Measurements from ENCODE around the gene PPP2R1A.
"Not testable (repeated sequence)": the region's sequence is repeated elsewhere in the genome, so short reads cannot be mapped to it uniquely, and the experiment has no call there.

PPP2R1A gene

DNA sequence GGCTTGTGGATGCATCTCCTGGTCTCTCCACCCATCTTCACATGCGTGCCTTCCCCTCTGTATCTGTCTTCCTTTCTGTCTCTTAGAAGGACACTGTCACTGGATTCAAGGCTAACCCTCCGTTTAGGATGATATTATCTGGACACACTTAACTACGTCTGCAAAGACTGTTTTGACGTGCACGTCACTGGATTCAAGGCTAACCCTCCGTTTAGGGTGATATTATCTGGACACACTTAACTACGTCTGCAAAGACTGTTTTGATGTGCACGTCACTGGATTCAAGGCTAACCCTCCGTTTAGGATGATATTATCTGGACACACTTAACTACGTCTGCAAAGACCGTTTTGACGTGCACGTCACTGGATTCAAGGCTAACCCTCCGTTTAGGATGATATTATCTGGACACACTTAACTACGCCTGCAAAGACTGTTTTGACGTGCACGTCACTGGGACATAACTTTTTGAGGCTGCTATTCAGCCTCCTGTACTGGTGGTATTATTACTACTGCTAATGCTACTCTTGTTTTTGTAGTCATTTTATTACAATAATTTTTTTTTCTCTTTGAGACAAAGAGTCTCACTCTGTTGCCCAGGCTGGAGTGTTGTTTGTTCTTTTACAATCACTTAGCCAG is 11.0 kb downstream of the PPP2R1A start:
- DNase-seq (ENCODE audit: low read depth) = not testable (repeated sequence)

DNA sequence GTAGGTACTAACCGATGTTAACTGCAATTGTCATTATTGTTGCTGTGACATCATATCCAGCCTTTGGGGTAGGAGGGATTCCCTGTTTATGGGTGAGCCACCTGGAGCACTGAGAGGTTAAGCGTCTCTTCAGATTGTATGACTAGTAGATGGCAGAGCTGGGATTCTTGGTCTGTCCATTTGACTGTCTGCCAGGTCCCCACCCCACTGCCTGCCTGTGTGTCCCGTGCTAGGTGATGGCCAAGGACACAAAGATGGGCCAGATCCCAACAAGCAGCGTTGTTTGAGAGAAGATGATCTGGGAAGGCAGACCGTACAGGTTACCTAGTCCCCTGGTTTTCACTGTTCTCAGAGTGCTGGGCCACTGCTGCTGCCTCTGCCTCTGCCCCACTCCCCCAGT is 16.6 kb downstream of the PPP2R1A start:
- DNase-seq (ENCODE audit: low read depth) = no peak

DNA sequence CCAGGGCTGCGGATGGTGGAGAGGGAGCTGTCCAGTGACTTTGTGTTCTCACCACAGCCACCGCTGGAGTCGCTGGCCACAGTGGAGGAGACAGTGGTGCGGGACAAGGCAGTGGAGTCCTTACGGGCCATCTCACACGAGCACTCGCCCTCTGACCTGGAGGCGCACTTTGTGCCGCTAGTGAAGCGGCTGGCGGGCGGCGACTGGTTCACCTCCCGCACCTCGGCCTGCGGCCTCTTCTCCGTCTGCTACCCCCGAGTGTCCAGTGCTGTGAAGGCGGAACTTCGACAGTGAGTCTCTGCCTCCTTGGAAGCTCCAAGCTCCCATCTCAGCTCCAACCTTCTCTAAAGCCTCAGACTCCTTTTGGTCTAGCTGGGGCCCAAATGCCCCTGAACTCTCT is 21.4 kb downstream of the PPP2R1A start:
- DNase-seq (ENCODE audit: low read depth) = no peak

DNA sequence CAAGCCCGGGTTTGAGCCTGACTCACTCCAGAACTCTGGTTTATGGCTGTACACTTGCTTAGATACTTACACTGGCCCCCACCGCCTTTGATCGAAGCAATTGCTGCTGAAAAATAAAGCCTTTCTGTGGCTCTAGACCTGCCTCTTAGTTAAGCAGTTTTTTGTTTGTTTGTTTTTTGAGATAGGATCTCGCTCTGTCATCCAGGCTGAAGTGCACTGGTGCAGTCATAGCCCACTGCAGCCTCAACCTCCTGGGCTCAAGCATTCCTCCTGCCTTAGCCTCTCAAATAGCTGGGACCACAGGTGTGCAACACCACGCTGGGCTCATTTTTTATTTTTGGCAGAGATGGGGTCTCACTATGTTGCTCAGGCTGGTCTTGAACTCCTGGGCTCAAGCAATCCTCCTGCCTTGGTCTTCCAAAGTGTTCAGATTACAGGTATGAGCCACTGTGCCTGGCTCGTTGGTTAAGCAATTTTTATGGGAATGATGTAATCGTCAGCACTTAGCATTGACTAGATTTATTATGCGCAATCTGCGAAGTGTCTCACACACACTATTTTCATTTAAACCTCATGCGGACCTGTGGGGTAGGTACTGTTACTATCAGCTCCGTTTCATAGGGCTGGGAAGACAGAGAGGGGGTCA is 22.2 kb downstream of the PPP2R1A start:
- DNase-seq (ENCODE audit: low read depth) = peak; percentile 18

GRCh38 chr19:52212572-52213255 is 22.9 kb downstream of the PPP2R1A start:
- no peak for DNase-seq (ENCODE audit: low read depth)

- peak; percentile 60 for DNase-seq (ENCODE audit: low read depth)
These were observed 24.4 kb downstream of the PPP2R1A start for GRCh38 chr19:52214241-52214640.

DNA sequence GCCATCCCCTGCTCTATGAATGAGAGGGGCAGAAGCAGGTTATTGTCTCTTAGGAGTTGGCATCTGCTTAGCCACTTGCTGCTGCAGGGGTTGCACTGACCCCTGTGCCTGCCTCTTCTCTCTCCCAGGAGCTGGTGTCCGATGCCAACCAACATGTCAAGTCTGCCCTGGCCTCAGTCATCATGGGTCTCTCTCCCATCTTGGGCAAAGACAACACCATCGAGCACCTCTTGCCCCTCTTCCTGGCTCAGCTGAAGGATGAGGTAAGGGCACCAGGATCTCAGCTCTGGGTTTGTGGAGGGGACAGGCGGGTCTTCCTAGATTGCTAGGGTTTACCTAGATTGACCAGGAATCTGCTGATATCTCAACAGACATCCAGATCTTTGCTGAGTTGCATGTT is 26.5 kb downstream of the PPP2R1A start:
- no peak for DNase-seq (ENCODE audit: low read depth)

DNA sequence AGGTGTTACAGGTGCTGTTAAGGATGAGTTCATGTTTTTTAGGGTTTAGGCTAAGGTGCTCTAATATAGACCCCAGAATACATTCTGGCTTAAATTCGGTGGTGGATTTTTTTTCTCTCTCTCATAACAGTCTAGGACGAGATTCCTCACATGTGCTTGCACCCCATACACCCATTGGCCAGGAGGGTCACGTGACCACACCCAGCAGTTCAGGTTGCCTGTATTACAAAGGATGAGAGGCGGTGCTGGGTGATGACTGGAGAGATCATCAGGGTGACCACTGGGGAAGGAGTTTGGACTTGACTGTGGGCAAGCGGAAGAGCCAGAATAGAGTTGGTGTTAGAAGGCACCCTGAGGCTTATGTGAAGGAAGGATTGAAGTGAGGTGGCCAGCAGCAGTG is 27.7 kb downstream of the PPP2R1A start:
- DNase-seq (ENCODE audit: low read depth) = no peak

- no peak for DNase-seq (ENCODE audit: low read depth)
These were observed 29.8 kb downstream of the PPP2R1A start for GRCh38 chr19:52219611-52220010.

GRCh38 chr19:52221031-52221430 is 31.2 kb downstream of the PPP2R1A start:
- no peak for DNase-seq (ENCODE audit: low read depth)

GRCh38 chr19:52221831-52222375 is 32.1 kb downstream of the PPP2R1A start:
- DNase-seq (ENCODE audit: low read depth) = no peak

DNA sequence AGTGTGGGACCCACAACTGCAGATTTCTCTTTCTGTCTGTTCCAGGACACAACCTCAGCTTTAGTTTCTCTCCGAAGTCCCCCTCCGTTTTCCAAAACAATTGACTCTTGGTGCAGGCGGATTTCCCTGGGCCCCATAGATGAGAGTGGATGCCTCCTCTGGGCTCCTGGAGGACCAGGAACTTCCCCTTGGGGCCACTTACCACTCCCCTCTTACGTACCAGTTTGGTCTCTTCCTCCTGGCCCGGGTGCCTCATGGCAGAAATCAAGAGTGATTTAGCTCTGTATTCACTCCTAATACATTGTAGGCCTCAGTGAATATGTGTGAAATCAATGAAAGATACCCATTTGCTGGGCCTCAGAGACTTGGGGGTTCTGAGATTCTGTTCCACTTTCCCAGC is 34.4 kb downstream of the PPP2R1A start:
- no peak for DNase-seq (ENCODE audit: low read depth)

DNA sequence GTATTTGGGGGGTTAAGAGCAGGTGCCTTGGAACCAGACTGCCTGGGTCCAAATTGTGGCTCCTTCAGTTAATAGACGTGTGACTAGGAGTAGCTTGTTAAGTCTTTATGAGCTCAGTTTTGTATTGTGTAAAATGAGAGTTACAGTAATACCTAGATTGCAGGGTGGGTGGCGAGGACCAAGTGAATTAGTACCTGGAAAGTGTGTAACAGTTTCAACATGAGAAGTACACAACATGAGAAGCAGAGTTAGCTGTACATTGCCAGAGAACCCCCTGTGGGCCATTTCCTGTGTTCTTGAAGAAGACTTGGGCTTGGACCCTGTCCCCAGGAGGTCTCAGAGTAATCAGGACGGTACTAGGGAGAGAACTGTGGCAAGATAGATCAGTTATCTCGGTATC is 36.8 kb downstream of the PPP2R1A start:
- no peak for DNase-seq (ENCODE audit: low read depth)

GRCh38 chr19:52227196-52227940 is 37.5 kb downstream of the PPP2R1A start:
- no peak for DNase-seq (ENCODE audit: low read depth)

DNA sequence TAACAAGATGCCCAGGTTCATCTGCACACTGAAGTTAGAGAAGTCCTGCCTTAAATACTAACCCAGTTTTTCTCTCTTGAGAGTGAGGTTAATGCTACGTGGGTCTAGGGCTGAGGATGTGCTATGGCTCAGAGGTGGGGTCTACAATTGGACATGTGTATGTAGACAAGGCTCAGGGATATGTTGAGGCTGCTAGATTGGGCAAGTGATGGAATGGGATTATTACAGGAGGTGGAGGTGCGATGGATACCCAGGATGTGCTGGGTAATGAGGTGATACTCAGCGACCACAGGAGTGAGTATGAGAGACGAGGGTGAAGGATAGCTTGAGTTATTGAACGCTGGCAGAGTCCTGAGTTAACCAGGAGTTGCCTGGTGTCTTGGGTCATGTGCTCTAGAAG is 38.1 kb downstream of the PPP2R1A start:
- no peak for DNase-seq (ENCODE audit: low read depth)

DNA sequence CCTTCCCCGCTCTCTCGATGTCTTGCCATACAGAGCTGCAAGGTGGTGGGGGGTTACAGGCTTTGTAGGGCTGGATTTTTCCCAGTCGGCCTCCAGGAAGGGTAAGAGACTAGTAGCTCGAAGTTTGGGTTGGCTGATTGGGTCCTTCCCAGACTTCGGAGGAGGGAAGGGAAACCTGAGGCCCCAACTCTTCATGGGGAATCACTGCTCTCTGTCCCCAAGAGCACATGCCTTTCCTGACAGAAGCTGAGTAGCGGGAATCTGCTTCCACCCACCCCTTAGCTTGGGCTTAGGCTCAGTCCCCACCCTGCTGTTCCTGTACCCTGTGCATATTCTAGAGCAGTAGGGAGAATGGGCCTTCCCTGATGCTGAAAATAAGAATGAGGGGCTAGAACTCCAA is 39.7 kb downstream of the PPP2R1A start:
- DNase-seq (ENCODE audit: low read depth) = no peak

DNA sequence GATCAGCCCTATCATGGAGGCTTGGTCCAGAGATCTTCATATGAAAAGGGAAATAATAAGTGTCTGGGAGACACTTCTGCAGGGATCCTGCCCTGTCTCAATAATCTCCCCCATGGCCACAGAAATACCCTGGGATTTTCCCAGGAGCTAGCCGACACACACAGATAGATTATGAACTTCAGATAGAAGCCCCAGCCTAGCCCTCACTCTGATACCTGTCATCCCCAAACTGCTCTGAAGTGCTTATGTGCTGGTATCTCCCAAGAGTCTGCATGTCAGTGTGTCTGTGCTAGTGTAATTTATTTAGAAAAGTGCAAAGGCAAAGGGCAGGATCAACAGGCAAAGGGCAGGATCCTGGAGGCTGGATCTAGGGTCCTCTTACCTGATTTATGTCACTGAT is 40.8 kb downstream of the PPP2R1A start:
- no peak for DNase-seq (ENCODE audit: low read depth)

DNA sequence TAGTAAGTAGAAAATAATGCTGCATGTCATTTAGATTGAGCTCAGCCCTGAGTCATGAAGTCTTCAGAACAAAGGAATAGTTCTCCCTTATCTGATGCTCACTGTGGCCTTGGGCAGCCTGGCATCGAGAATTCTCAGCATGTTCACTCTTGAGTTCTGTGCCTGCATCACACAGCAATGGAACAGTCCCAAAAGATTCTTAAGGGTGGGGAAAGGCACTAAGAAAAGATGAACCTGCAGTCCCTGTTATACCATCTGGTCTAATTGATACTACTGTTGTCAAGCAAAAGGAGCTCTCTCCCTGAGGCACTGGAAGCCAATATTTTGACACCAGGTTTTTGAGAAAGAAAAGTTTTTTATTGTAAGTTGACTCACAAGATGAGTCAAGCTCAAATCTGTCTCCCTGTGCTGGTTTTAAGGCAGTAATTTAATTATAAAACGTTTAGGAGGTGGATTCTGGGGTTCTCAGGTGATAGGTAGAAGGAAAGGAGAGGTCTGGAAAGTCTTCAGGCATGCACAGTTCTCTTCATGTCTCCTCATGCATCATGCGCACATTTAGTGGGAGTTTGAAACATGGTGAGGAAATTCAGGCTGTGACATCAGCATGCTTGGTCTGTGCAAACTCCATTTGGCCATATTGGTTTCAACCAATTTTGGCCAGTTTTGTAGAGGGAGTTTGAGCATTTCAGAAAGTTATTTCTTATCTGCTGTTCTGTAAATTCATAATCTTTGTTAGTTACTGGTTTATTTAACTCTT is 41.5 kb downstream of the PPP2R1A start:
- peak; percentile 18 for DNase-seq (ENCODE audit: low read depth)

GRCh38 chr19:52234406-52234805 is 44.6 kb downstream of the PPP2R1A start:
- no peak for DNase-seq (ENCODE audit: low read depth)

GRCh38 chr19:52237197-52237596 is 47.3 kb downstream of the PPP2R1A start:
- DNase-seq (ENCODE audit: low read depth) = no peak

DNA sequence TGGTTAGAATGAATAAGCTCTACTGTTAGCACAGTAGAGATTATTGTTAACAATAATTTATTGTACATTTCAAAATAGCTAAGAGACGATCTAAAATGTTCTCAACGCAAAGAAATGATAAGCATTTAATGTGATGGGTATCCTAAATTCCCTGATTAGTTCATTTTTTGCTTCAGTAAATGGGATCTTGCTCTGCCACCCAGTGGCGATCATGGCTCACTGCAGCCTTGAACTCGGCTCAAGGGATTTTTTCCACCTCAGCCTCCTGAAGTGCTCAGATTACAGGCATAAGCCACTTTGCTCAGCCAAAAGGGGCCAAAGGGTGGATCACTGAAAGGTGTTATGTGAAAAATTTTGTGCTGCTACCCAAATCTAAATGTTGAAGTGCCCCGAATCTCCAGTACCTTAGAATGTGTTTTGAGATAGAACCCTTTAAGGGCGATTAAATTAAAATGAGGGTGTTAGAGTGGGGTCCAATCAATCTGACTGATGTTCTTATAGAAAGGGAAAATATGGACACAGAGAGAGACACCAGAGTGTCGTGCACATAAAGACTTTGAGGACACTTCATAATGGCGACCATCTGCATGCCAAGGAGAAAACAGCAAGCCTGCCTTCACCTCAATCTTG is 48.0 kb downstream of the PPP2R1A start:
- peak; percentile 72 for DNase-seq (ENCODE audit: low read depth)

Measured in EH (cell line).